Colonic mucosa (tissue), 4 donors: Measurements from ENCODE around the gene UNC5A. TPM values are rescaled to one million over a fixed set of nuclear protein-coding genes. Genes with fewer than 3 reads are reported as not detected.

Experiments
- DNase-seq: peaks from one replicate; pipeline ENCODE4 v3.0.0-alpha.2; 2020
- H3K27ac ChIP-seq: fragments of 200-600 bp; one replicate; pipeline ENCODE4 v1.8.0; 2021
- H3K27me3 ChIP-seq: fragments of 200-600 bp; one replicate; pipeline ENCODE4 v1.8.0; 2021
- H3K36me3 ChIP-seq: fragments of 200-600 bp; one replicate; pipeline ENCODE4 v1.8.0; 2021
- H3K4me1 ChIP-seq: fragments of 200-600 bp; one replicate; pipeline ENCODE4 v1.8.0; 2021; ENCODE audit warnings: mild to moderate bottlenecking
- H3K4me3 ChIP-seq: fragments of 200-600 bp; one replicate; pipeline ENCODE4 v1.8.0; 2021
- H3K9ac ChIP-seq, 2 donors: one replicate each; pipeline ENCODE4 v1.7.0; 2013; ENCODE audit warnings: control low read depth in 2 of 2, low read depth in 2 of 2, low read length in 2 of 2
- H3K9me3 ChIP-seq: fragments of 200-600 bp; one replicate; pipeline ENCODE4 v1.8.0; 2021
- CTCF ChIP-seq: fragments of 200-600 bp; IDR thresholded peaks from one replicate; pipeline ENCODE4 v1.8.0; 2022; ENCODE audit warnings: antibody characterized with exemption, mild to moderate bottlenecking
- intact Hi-C: fragments of 100-400 bp; cut with DNase I; formaldehyde crosslinking; loops from one replicate; pipeline ENCODE4 v1.14.1; 2022
- total RNA-seq, 2 donors: library from RNA; stranded (reverse); fragmentation: NEBNext Ultra II Directional in 1 of 2; extraction: Animal tissue kit (Norgen Biotek cat#: 25700) in 1 of 2; gene quantifications; one replicate each; pipeline ENCODE4 v1.2.1, GENCODE V29; 2021
- donor health status: healthy.
- donor health status: DM: no; HTN: no; CAD: no.
- donor health status: DM: no; HTN: no; CAD: no.

Gene UNC5A
- total RNA-seq, 2 donors from 2014 or later, result not detected

GRCh38 chr5:176875014-176875550, 64.7 kb downstream of the UNC5A start:
- no peak for TF ChIP-seq CTCF
- Histone ChIP-seq H3K9me3 (no peaks in the 10 kb centered on the region), H3K4me3 (no peak overlapping the region), H3K9ac (no peak overlapping the region), H3K4me1 (no peaks in the 10 kb centered on the region), H3K36me3 (no peaks in the 10 kb centered on the region), H3K27me3 (peaks cover 4% of the 10 kb centered on the region), H3K27ac (no peak overlapping the region)
- intact Hi-C loops, result no loop called here
- DNase-seq, result no peak

DNA sequence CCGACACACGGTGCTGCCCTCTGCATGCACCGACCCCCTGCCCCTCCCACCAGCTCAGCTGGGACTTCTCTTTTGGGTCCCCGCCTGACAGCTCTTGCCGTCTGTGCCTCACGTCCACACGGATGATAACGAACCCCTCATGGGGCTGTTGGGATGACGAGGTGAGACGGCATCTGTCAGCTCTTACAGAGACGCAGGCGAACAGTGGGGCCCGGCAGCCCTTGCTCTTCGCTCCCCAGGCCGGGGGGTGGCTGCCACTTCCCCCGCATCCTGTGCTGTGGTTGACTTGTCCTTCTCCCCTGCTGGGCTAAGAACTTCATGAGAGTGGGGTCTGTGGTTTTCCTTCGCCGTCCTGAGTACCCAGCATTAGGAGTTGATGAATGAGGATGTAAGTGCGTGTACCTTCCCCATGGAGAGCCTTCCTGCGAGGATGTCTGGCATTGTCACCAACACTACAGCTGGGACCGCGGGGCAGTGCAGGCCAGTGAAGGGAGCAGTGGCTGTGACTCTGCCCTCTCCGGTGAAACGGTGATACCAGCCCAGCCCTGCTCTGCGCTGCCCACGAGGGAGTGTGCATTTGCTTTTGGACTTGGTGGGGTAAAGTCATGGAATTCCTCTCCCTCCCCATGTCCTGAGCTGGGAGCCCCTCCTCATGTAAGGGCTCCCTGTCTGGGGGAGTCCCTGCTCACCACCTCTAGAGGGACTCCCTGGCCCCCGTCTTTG, 65.6 kb downstream of the UNC5A start:
- no peak for TF ChIP-seq CTCF
- intact Hi-C loops, result no loop called here
- Histone ChIP-seq H3K36me3 (no peaks in the 10 kb centered on the region), H3K9ac (no peak overlapping the region), H3K4me1 (no peaks in the 10 kb centered on the region), H3K27ac (no peak overlapping the region), H3K4me3 (no peak overlapping the region), H3K9me3 (no peaks in the 10 kb centered on the region), H3K27me3 (peaks cover 4% of the 10 kb centered on the region)
- no peak for DNase-seq

GRCh38 chr5:176876506-176877431, 66.4 kb downstream of the UNC5A start:
- no peak for DNase-seq
- H3K27me3 ChIP-seq, result peaks cover 4% of the 10 kb centered on the region

GRCh38 chr5:176877793-176878331, 67.5 kb downstream of the UNC5A start:
- no peaks in the 10 kb centered on the region for H3K9me3 ChIP-seq
- H3K36me3 ChIP-seq, result no peaks in the 10 kb centered on the region
- H3K4me1 ChIP-seq, result no peaks in the 10 kb centered on the region
- intact Hi-C loops, result no loop called here
- DNase-seq, result no peak
- H3K27ac ChIP-seq, result no peak overlapping the region
- H3K4me3 ChIP-seq, result no peak overlapping the region
- peaks cover 4% of the 10 kb centered on the region for H3K27me3 ChIP-seq
- H3K9ac ChIP-seq, result no peak overlapping the region
- no peak for TF ChIP-seq CTCF

More at GRCh38 chr5:176876506-176877431, 66.4 kb downstream of the UNC5A start:
- H3K4me1 ChIP-seq, result no peaks in the 10 kb centered on the region
- H3K27ac ChIP-seq, result no peak overlapping the region
- intact Hi-C loops, result no loop called here
- H3K4me3 ChIP-seq, result no peak overlapping the region
- no peak overlapping the region for H3K9ac ChIP-seq
- H3K36me3 ChIP-seq, result no peaks in the 10 kb centered on the region
- no peaks in the 10 kb centered on the region for H3K9me3 ChIP-seq
- no peak for TF ChIP-seq CTCF

GRCh38 chr5:176878463-176878862, 68.1 kb downstream of the UNC5A start:
- Histone ChIP-seq H3K4me1 (no peaks in the 10 kb centered on the region), H3K27me3 (peaks cover 4% of the 10 kb centered on the region), H3K36me3 (no peaks in the 10 kb centered on the region), H3K9me3 (no peaks in the 10 kb centered on the region), H3K27ac (no peak overlapping the region), H3K4me3 (no peak overlapping the region), H3K9ac (no peak overlapping the region)
- intact Hi-C loops, result no loop called here
- no peak for DNase-seq
- TF ChIP-seq CTCF, result no peak
